GM06990 (cell line): Measurements from ENCODE around the gene RFX8.
"Not testable (repeated sequence)": the region's sequence is repeated elsewhere in the genome, so short reads cannot be mapped to it uniquely, and the experiment has no call there.

ENCODE experiments used
- DNase-seq: peaks from one replicate; pipeline ENCODE4 v3.0.0-alpha.2; 2011; ENCODE audit not compliant: insufficient read length; ENCODE audit errors: extremely low read depth
- H3K27me3 ChIP-seq: replicated peaks from 2 replicates; pipeline ENCODE4 v1.6.0; 2011; ENCODE audit warnings: low read length; ENCODE audit not compliant: control insufficient read depth, insufficient read depth
- H3K36me3 ChIP-seq: 2 replicates; pipeline ENCODE4 v1.5.1; 2011; ENCODE audit warnings: low read length; ENCODE audit not compliant: control insufficient read depth, insufficient read depth
- H3K4me3 ChIP-seq: replicated peaks from 2 replicates; pipeline ENCODE4 v1.5.1; 2011; ENCODE audit warnings: low read depth, mild to moderate bottlenecking, control low read depth, low read length
- TF ChIP-seq, protein P1 (sequence below): IDR thresholded peaks from 2 replicates; pipeline ENCODE4 v1.5.1; 2011; ENCODE audit warnings: low read length, control low read depth, mild to moderate bottlenecking, inconsistent platforms; ENCODE audit not compliant: insufficient read depth, poor library complexity, severe bottlenecking

The RFX8 gene

DNA sequence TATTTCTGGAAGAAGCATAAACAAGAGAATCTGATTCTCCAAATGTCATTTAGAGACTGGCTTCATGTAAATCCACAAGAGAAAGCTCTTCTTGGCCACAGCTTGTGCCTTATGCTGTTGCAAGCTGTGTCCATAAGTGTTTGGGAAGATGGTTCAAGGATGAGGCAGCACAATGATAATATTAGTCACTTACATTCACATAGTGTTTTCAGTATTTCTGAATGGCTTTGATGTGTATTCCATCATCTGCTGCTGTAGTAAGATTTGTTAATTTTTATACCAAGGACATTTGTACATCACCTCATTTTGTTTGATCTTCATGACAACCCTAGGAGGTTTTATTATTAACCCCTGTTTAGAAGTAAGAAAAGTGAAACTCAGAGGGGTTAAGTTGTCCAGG lies 117.5 kb downstream of the RFX8 start:
- TF ChIP-seq, protein P1, sequence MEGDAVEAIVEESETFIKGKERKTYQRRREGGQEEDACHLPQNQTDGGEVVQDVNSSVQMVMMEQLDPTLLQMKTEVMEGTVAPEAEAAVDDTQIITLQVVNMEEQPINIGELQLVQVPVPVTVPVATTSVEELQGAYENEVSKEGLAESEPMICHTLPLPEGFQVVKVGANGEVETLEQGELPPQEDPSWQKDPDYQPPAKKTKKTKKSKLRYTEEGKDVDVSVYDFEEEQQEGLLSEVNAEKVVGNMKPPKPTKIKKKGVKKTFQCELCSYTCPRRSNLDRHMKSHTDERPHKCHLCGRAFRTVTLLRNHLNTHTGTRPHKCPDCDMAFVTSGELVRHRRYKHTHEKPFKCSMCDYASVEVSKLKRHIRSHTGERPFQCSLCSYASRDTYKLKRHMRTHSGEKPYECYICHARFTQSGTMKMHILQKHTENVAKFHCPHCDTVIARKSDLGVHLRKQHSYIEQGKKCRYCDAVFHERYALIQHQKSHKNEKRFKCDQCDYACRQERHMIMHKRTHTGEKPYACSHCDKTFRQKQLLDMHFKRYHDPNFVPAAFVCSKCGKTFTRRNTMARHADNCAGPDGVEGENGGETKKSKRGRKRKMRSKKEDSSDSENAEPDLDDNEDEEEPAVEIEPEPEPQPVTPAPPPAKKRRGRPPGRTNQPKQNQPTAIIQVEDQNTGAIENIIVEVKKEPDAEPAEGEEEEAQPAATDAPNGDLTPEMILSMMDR, result no peak
- no peak for DNase-seq
- Histone ChIP-seq H3K4me3 (no peak overlapping the region), H3K36me3 (no peaks in the 10 kb centered on the region), H3K27me3 (no peaks in the 10 kb centered on the region)

DNA sequence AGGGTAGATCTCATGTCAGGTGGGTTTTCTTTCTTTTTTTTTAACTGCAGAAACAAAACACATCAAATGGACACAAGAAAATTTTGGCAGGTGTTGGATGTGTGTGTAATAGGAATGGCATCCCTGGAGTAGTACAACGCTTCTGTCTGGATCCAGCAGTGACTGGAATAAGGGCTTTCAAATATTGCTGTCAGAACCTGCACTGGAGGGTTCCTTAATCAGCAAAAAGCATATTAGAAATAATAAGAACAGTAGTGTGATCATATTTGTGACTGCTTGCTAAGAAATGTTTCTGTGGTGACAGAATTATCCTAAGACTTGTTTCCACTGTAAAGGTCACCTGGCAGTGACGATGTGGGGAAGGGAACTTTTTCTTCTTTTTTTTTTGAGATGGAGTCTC lies 118.4 kb downstream of the RFX8 start:
- Histone ChIP-seq H3K27me3 (no peaks in the 10 kb centered on the region), H3K4me3 (no peak overlapping the region), H3K36me3 (no peaks in the 10 kb centered on the region)
- no peak for DNase-seq
- TF ChIP-seq, protein P1, result no peak

DNA sequence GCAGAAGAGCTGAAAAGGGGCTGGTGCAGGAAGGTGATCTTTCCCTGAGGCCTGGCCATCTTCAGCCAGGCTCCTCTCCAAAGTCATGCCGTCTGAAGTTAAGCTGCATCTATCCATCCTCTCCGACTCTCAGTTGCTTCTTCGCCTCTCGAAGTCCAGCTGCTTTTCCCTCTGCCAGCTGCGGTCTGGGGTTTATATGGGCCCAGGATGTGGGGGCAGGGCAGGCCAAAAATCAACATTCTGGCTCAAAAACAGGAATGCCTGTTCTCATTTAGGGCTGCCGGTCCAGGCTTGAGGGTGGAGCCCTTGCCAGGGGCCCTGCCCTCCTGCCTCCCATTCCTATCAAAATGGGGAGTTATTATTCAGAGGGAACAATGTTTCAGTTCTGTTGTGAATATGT lies 118.9 kb downstream of the RFX8 start:
- Histone ChIP-seq H3K36me3 (no peaks in the 10 kb centered on the region), H3K4me3 (no peak overlapping the region), H3K27me3 (no peaks in the 10 kb centered on the region)
- no peak for DNase-seq
- TF ChIP-seq, protein P1, result no peak

DNA sequence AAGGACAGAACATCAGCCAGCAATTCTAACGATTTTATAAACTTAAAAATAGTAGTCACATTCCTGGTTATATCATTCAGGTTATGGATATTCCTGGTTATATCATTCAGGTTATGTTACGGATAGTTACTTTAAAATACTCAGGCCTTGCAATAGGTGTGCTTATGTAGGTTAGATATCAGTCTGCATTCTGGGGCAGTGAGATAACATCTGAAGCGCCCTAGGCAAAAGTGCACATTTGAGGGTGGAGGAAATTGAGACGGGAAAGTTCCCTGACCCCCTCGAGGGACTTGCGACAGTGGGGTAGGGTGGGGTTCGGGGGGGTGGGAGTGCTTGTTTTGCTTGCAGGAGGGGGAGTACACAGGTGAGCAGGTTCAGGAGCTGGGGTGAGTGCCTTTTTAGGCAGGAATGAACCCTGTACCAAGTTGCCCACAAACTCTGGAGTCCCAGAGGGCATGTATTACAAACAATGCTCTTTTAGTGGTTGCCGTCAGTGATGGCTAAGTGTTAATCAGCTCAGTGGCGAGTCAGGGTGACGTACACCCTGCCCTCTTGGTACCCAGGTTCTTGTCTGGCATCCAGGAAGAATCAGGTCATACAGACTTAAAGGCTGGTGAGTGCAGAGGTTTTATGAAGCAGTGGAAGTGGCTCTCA lies 119.4 kb downstream of the RFX8 start:
- H3K4me3 ChIP-seq, result no peak overlapping the region
- no peak for DNase-seq
- H3K27me3 ChIP-seq, result no peaks in the 10 kb centered on the region
- H3K36me3 ChIP-seq, result no peaks in the 10 kb centered on the region
- TF ChIP-seq, protein P1, result no peak

DNA sequence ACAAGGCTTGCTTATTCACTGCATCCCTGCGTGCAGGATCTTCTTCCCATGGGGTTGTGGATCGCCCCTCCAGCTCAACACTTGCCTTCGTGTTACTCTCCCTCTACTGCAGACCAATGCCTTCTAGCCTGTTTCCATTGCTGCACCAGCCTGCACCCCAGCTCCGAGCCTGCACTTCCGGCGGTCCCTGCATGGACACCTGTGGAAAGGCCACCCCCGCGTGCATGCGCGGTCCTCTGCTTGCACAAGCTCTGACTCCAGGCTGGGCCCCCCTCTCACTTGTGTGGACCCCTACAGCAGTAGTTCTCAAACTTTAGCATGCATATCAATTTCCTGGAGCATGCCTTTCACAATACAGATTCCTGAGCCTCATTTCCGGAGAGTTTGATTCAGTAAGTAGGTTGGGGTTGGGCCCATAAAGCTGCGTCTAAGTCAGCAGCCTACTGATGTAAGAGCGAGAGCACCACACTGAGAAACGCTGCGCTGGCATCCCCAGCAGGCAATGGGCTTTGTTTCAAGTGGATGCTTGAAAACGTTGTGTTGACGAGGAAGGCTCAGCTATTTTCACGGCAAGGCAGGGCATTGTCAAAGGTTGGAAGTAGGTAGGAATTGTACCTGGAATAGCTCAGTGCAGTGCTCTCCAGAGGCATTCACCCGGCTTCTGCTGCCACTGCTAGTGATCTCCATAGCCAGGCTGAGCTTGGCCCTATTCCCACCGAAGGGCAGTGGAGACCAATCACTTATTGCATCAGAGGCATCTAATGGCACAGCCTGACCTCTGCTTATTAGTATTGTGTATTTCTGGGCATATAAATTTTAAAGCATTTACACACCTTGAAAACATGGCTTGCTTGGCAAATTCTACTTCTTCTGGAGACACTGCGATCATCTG lies 120.2 kb downstream of the RFX8 start:
- no peak overlapping the region for H3K4me3 ChIP-seq
- TF ChIP-seq, protein P1, result no peak
- no peak for DNase-seq
- H3K36me3 ChIP-seq, result no peaks in the 10 kb centered on the region
- no peaks in the 10 kb centered on the region for H3K27me3 ChIP-seq

DNA sequence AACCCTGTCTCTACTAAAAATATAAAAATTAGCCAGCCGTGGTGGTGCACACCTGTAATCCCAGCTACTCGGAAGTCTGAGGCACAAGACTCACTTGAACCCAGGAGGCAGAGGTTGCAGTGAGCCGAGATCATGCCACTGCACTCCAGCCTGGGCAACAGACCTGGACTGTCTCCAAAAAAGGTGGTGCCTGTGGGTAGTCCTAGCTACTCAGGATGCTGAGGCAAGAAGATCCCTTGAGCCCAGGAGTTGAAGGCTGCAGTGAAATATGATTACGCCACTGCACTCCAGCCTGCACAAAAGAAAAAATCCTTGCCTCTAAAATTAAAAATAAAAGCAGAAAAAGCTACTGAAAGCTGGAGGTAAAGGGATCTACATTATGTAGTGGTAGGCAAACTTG lies 122.3 kb downstream of the RFX8 start:
- H3K27me3 ChIP-seq, DNase-seq, H3K4me3 ChIP-seq, H3K36me3 ChIP-seq: not testable (repeated sequence)
